PC-9 (cell line): Measurements from ENCODE around the gene USHBP1.

ENCODE experiments used
- CTCF ChIP-seq: fragments of 200-600 bp; sonication (generic); conservative IDR thresholded peaks from 2 replicates; pipeline ENCODE4 v1.6.1; 2017; ENCODE audit warnings: mixed run types, antibody characterized with exemption, mild to moderate bottlenecking, moderate library complexity
- EZH2 ChIP-seq: fragments of 200-600 bp; sonication (generic); IDR thresholded peaks from 2 replicates; pipeline ENCODE4 v1.8.0; 2017; ENCODE audit warnings: antibody characterized with exemption, low read depth

DNA sequence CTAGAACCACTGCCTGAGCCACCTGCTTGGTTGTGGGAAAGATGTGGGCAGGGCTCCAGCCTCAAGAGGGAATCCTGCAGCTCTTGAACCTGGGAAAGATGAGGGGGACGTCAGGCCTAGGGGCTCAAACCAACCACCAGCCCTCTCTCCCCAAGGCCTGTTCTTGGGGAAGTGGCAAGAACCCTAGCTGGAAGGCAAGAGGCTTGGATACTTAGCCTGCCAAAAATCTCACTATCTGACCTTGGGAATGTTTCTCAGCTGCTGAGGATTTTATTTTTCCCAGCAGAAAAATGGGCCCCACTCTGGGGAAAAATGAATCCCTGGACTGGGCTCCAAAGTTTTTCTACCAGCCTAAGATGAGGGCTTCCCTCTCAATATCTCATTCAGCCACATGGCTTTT, 4.6 kb downstream of the USHBP1 start:
- no peak for TF ChIP-seq EZH2
- TF ChIP-seq CTCF, result no peak
